ENCODE data around the gene FBXW8.

The FBXW8 gene

GRCh38 chr12:117034249-117034648 is 123.5 kb downstream of the FBXW8 start:
- DNase-seq (ENCODE audit: low read depth in 1 of 2, low spot score in 1 of 2), result no peak
- H3K4me3 ChIP-seq (replicated peaks; ENCODE audit: insufficient read depth, low read length), result no peak overlapping the region
- TF ChIP-seq REST (IDR thresholded peaks at IDR 0.05; ENCODE audit: insufficient replicate concordance, low read depth), result no peak
- no peak for TF ChIP-seq GABPA (IDR thresholded peaks at IDR 0.05; ENCODE audit: low read depth)
- H3K27ac ChIP-seq (replicated peaks), result no peak overlapping the region
- H3K27me3 ChIP-seq (ENCODE audit: insufficient read depth, poor library complexity, severe bottlenecking), result no peaks in the 10 kb centered on the region

GRCh38 chr12:117034701-117035151 is 124.0 kb downstream of the FBXW8 start:
- H3K27me3 ChIP-seq (ENCODE audit: insufficient read depth, poor library complexity, severe bottlenecking), result no peaks in the 10 kb centered on the region
- no peak for TF ChIP-seq SPI1 (IDR thresholded peaks at IDR 0.05; ENCODE audit: borderline replicate concordance, low read depth)
- no peak; the same call in 1 of the 2 replicates for TF ChIP-seq POLR2AphosphoS5 (IDR thresholded peaks at IDR 0.05; ENCODE audit: low read depth)
- TF ChIP-seq, protein P1, sequence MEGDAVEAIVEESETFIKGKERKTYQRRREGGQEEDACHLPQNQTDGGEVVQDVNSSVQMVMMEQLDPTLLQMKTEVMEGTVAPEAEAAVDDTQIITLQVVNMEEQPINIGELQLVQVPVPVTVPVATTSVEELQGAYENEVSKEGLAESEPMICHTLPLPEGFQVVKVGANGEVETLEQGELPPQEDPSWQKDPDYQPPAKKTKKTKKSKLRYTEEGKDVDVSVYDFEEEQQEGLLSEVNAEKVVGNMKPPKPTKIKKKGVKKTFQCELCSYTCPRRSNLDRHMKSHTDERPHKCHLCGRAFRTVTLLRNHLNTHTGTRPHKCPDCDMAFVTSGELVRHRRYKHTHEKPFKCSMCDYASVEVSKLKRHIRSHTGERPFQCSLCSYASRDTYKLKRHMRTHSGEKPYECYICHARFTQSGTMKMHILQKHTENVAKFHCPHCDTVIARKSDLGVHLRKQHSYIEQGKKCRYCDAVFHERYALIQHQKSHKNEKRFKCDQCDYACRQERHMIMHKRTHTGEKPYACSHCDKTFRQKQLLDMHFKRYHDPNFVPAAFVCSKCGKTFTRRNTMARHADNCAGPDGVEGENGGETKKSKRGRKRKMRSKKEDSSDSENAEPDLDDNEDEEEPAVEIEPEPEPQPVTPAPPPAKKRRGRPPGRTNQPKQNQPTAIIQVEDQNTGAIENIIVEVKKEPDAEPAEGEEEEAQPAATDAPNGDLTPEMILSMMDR (IDR thresholded peaks at IDR 0.05; ENCODE audit: insufficient read depth, low read length), result no peak
- DNase-seq (ENCODE audit: low read depth in 1 of 2, low spot score in 1 of 2), result no peak
- H3K27ac ChIP-seq (replicated peaks), result no peak overlapping the region
- H3K4me3 ChIP-seq (replicated peaks; ENCODE audit: insufficient read depth, low read length), result no peak overlapping the region

DNA sequence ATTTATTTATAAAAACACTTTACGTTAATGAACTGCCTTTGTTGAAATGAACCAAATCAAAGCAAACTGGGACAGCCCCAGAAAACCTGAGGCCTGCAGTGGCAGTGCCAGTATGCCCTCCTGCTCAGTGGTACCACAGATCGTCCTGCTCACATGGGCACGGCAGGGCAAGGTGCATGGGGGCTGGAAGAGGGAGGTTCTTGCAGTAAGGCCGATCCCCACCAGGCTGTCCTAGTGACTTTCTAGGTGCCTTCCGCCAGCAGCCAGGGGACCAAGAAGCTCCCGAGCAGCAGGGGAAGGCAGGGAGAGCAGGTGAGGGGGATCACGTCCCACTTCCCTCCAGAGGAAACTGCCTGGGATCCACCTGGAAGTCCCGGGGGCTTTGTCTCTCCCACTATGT is 124.5 kb downstream of the FBXW8 start:
- DNase-seq (ENCODE audit: low read depth in 1 of 2, low spot score in 1 of 2), result no peak
- Histone ChIP-seq H3K4me3 (replicated peaks; ENCODE audit: insufficient read depth, low read length) (no peak overlapping the region), H3K27me3 (ENCODE audit: insufficient read depth, poor library complexity, severe bottlenecking) (no peaks in the 10 kb centered on the region), H3K27ac (replicated peaks) (no peak overlapping the region)
- TF ChIP-seq GABPA (IDR thresholded peaks at IDR 0.05; ENCODE audit: low read depth) (no peak), SPI1 (IDR thresholded peaks at IDR 0.05; ENCODE audit: borderline replicate concordance, low read depth) (no peak), REST (IDR thresholded peaks at IDR 0.05; ENCODE audit: insufficient replicate concordance, low read depth) (no peak), POLR2AphosphoS5 (IDR thresholded peaks at IDR 0.05; ENCODE audit: low read depth) (no peak)
- TF ChIP-seq, protein P1 (IDR thresholded peaks at IDR 0.05; ENCODE audit: insufficient read depth, low read length), result no peak

DNA sequence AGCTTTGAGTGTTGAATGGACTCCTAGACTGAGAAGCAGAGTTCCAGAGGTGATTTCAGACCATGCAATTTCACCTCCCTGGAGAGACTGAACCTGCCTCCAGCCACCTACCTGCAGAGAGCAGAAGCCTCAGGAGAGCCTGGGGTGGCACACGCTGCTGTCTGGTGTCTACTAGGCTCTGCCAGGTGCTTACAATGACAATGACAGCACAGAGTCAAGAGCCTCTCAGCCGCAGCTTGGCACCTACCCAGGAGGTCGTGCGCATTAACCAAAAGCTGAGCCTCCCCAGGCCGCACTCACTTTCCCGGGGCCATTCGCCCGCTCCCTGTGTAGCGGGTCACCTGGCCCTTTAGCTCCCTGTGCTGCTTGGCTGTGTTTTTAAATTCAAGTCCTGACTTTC is 125.3 kb downstream of the FBXW8 start:
- Histone ChIP-seq H3K4me3 (replicated peaks; ENCODE audit: insufficient read depth, low read length) (no peak overlapping the region), H3K27me3 (ENCODE audit: insufficient read depth, poor library complexity, severe bottlenecking) (no peaks in the 10 kb centered on the region), H3K27ac (replicated peaks) (no peak overlapping the region)
- no peak for DNase-seq (ENCODE audit: low read depth in 1 of 2, low spot score in 1 of 2)
- TF ChIP-seq GABPA (IDR thresholded peaks at IDR 0.05; ENCODE audit: low read depth) (no peak), POLR2AphosphoS5 (IDR thresholded peaks at IDR 0.05; ENCODE audit: low read depth) (no peak), REST (IDR thresholded peaks at IDR 0.05; ENCODE audit: insufficient replicate concordance, low read depth) (no peak), SPI1 (IDR thresholded peaks at IDR 0.05; ENCODE audit: borderline replicate concordance, low read depth) (no peak)
- TF ChIP-seq, protein P1 (IDR thresholded peaks at IDR 0.05; ENCODE audit: insufficient read depth, low read length), result no peak

Measured in HL-60 (cell line).